Suprapubic skin (tissue), 3 donors: ENCODE data around the gene S100A10.

Source experiments
- POLR2AphosphoS5 ChIP-seq, 3 donors: sonication (generic); formaldehyde crosslinking; IDR thresholded peaks; one replicate each; pipeline ENCODE4 v1.6.1; 2017; ENCODE audit warnings: antibody characterized with exemption in 3 of 3
- TF ChIP-seq, protein P1 (sequence below), 2 donors: fragments of 200-600 bp in 1 of 2; fragments of 450-650 bp in 1 of 2; sonication (generic) in 1 of 2; IDR thresholded peaks; one replicate each; pipeline ENCODE4 v1.5.1; 2016 to 2019; ENCODE audit warnings: antibody characterized with exemption in 2 of 2, mild to moderate bottlenecking in 1 of 2, moderate library complexity in 1 of 2

DNA sequence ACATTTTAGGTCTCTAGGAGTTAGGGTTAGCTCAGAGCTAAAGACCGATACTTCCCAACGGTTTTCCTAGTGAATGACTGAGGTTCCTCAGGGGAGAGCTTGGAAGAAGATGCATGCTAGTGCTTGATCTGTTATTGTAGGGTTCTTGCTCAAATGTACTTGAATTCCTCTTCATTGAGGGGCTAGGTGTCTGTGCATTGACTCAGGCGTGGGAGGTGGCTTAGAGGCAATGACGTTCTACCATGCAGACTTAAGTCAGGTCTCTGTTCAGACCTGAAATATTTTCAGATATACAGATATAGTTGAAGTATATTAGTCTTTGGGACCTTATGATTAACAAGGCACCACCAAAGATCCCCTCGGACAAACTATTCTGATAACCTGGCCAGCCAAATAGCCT is 23.5 kb downstream of the S100A10 start:
- TF ChIP-seq POLR2AphosphoS5 (IDR thresholded peaks at IDR 0.05): no peak
- TF ChIP-seq, protein P1, sequence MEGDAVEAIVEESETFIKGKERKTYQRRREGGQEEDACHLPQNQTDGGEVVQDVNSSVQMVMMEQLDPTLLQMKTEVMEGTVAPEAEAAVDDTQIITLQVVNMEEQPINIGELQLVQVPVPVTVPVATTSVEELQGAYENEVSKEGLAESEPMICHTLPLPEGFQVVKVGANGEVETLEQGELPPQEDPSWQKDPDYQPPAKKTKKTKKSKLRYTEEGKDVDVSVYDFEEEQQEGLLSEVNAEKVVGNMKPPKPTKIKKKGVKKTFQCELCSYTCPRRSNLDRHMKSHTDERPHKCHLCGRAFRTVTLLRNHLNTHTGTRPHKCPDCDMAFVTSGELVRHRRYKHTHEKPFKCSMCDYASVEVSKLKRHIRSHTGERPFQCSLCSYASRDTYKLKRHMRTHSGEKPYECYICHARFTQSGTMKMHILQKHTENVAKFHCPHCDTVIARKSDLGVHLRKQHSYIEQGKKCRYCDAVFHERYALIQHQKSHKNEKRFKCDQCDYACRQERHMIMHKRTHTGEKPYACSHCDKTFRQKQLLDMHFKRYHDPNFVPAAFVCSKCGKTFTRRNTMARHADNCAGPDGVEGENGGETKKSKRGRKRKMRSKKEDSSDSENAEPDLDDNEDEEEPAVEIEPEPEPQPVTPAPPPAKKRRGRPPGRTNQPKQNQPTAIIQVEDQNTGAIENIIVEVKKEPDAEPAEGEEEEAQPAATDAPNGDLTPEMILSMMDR (IDR thresholded peaks at IDR 0.05): no peak
